GOT3 (cell line): ENCODE data around the gene GULP1.
A peak's percentile ranks its signal among the peaks of the same experiment; 100 is the strongest.
"Not testable (repeated sequence)": the region's sequence is repeated elsewhere in the genome, so short reads cannot be mapped to it uniquely, and the experiment has no call there.

Experiments used
- DNase-seq: peaks from one replicate; lab custom pipeline; 2025; ENCODE audit warnings: mixed read lengths; lab: John Stamatoyannopoulos, UW

GULP1 gene

GRCh38 chr2:188291617-188292347 is at the start of gene GULP1:
Gene GULP1, plus strand, starts transcription at chr2:188291874. Its CDS starts 185,829 bp downstream, at chr2:188477703.
- peak; percentile 13 for DNase-seq

- DNase-seq: no peak
Observed at GRCh38 chr2:188243381-188243780, 48.3 kb upstream of the GULP1 start.

GRCh38 chr2:188244383-188244782 is 47.3 kb upstream of the GULP1 start:
- no peak for DNase-seq

- no peak for DNase-seq
Observed at GRCh38 chr2:188245230-188245629, 46.4 kb upstream of the GULP1 start.

- DNase-seq: no peak
Observed at GRCh38 chr2:188248513-188248912, 43.2 kb upstream of the GULP1 start.

DNA sequence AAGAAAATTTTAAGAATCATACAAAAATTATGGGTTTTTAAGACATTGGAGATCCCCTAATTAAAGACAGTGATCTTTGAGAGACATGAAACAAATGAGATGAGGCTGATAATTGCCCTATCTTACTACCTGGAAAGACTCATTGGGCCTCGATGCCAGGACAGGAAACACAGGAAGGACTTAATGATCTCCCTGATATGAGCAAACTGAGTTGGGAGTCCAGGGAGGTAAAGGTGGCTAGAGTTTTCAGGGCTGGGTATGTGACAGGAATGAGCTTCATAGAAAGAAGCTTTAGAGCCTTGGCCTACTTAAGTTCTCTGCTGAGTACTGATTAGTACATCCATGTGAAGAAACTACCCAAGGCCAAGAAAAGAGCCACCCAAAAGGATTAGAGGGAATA is 40.6 kb upstream of the GULP1 start:
- no peak for DNase-seq

GRCh38 chr2:188256420-188256819 is 35.3 kb upstream of the GULP1 start:
- DNase-seq: no peak

GRCh38 chr2:188265315-188265714 is 26.4 kb upstream of the GULP1 start:
- no peak for DNase-seq

- DNase-seq: no peak
Observed at GRCh38 chr2:188267776-188268175, 23.9 kb upstream of the GULP1 start.

GRCh38 chr2:188269004-188269403 is 22.7 kb upstream of the GULP1 start:
- no peak for DNase-seq

DNA sequence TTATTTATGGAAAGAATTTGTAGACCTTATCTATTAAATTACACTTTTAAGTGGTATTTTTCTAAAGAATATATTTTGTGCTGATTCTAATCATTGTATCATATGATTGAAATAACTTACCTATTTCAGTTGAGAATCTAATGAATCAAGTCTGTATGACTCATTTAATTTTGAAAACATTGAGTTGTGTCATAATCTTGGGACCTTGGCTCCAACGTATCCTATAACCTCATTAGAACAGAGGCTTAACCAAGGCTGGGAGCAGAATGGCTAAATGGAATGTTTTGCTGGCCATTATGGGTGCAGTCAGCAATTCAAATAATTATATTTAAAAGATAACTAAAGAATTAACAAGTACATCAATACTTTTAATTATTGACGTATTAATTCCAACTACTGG is 19.6 kb upstream of the GULP1 start:
- DNase-seq: no peak

- no peak for DNase-seq
Observed at GRCh38 chr2:188274274-188274673, 17.4 kb upstream of the GULP1 start.

DNA sequence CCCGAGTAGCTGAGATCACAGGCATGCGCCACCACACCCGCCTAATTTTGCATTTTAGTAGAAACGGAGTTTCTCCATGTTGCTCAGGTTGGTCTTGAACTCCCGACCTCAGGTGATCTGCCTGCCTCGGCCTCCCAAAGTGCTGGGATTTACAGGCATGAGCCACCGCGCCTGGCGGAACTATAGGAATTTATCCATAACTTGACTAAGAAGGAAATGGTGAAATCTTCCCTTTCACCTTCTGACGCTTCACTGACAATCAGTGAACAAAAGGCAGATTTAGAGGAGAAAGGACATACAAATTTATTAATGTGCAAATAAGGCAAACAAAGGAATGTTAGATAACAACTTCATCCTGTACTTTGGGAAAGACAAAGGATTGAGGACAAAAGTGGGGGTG is 15.4 kb upstream of the GULP1 start:
- no peak for DNase-seq

- DNase-seq: no peak
Observed at GRCh38 chr2:188277786-188278185, 13.9 kb upstream of the GULP1 start.

GRCh38 chr2:188278388-188279092 is 13.1 kb upstream of the GULP1 start:
- DNase-seq: no peak

DNA sequence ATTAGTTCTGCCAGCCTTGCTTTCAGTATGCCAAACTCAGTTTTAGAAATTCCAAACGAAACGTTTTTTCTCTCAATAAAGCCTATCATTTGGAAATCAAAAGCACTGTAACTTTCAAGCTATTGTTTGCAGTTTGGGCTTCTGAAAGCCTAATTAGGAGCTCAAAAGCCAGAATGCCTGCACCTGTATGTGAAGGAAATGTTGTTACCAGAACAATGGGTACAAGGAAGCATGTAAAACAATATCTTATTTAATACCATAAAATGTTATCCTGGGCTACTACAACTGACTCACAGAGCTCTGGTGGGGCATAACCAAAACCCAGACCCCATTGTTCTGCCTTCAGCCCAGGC is 12.6 kb upstream of the GULP1 start:
- DNase-seq: no peak

GRCh38 chr2:188280811-188281222 is 10.9 kb upstream of the GULP1 start:
- DNase-seq: no peak

DNA sequence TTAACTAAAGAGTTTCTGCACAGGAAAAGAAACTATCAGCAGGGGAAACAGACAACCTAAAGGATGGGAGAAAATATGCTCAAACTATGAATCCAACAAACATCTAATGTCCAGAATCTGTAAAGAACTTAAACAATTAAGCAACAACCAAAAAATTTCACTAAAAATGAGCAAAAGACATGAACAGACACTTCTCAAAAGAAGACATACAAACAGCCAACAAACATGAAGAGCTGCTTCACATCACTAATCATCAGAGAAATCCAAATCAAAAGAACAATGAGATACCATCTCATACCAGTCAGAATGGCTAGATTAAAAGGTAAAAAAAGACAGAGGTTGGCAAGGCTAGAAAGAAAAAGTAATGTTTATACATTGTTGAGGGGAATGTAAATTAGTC is 8.8 kb upstream of the GULP1 start:
- no peak for DNase-seq

DNA sequence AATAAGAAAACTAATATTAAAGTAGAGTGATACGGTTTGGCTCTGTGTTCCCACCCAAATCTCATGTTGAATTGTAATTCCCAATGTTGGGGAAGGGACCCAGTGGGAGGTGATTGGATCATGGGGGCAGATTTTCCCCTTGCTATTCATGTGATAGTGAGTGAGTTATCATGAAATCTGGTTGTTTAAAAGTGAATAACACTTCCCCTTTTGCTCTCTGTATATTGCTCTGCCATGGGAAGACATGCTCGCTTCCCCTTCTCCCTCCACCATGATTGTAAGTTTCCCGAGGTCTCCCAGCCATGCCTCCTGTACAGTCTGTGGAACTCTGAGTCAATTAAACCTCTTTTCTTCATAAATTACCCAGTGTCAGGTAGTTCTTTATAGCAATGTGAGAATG is 7.4 kb upstream of the GULP1 start:
- not testable (repeated sequence) for DNase-seq

DNA sequence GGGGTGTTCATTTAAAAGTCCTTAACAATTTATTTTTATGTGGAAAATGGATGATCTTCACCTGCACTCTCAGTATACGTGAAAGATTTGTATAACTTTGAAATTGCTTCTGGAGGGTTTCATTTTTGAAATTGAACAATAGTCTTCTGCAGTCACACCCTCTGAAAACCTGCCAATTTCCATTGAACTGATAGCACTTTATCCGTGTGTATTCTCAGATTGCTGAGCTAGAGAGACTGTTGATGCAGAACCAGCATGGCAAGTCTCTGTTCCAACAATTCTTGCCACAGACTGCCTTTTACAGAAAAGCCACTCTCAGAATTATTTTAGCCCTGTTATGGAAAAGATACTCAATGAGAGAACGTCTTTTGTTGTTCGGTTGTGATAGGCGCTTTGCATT is 6.6 kb upstream of the GULP1 start:
- DNase-seq: no peak

DNA sequence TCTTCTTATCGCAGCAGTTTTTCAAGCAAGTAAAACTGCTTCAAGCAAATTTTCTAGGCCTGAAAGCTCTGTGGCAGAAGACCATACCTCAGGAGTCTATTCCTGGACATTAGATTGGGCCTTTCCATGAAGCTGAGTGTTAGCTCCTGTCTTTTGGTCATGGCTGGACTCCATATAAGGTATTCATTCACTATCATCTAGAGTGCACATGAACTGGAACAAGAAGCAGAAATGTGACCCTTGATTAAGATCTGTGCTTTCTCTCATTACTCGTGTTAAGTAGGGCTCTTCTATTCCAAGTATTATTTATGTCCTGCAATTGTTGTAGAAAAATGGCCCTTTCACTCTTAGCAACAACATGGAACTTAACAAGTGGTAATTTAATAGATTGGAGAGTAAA is 5.9 kb upstream of the GULP1 start:
- no peak for DNase-seq

GRCh38 chr2:188291142-188291616 is 495 bp upstream of the GULP1 start:
- no peak for DNase-seq
